ENCODE results near the gene MPL. TPM values are rescaled to one million over a fixed set of nuclear protein-coding genes. Genes with fewer than 3 reads are reported as not detected.

Gene MPL
- total RNA-seq, 2 donors from 2014 or later, result 0.94 to 16.6 TPM

DNA sequence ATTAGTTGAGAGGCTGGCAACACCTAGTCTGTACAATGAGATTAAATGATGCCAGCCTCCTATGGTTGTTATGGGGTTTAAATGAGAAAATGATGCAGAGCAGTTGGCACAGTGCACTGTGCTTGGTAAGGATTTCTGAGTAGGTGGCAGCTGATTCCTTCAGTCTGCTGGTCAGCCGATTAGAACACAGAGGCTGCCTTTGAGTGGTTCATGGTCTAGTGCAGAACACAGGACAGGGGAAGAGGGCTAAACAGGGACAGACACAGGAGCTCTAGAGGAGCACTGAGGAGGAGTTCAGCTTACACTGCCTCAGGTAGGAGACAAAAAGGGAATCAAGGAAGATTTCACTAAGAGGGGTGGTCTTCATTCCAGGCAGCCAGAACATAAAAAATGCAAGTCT lies 35.4 kb upstream of the MPL start:
- DNase-seq (no peak), ATAC-seq (no peak)
- Mint-ChIP-seq H3K4me3 (no peak overlapping the region), H3K4me1 (peaks cover 7% of the 10 kb centered on the region), H3K27me3 (peaks cover 25% of the 10 kb centered on the region), H3K27ac (peak overlapping the region; percentile 21), H3K36me3 (ENCODE audit: low read depth) (peaks cover 8% of the 10 kb centered on the region)
- H3K9me3 ChIP-seq (ENCODE audit: control insufficient read depth, low read length, poor library complexity, severe bottlenecking), result no peaks in the 10 kb centered on the region

- peaks cover 31% of the 10 kb centered on the region for H3K27me3 Mint-ChIP-seq
- H3K36me3 Mint-ChIP-seq (ENCODE audit: low read depth), result peaks cover 8% of the 10 kb centered on the region
- no peaks in the 10 kb centered on the region for H3K9me3 ChIP-seq (ENCODE audit: control insufficient read depth, low read length, poor library complexity, severe bottlenecking)
- peaks cover 7% of the 10 kb centered on the region for H3K4me1 Mint-ChIP-seq
- ATAC-seq, result no peak
- no peak overlapping the region for H3K27ac Mint-ChIP-seq
- DNase-seq, result no peak
- H3K4me3 Mint-ChIP-seq, result no peak overlapping the region
Measured at GRCh38 chr1:43302721-43303470, 34.7 kb upstream of the MPL start.

DNA sequence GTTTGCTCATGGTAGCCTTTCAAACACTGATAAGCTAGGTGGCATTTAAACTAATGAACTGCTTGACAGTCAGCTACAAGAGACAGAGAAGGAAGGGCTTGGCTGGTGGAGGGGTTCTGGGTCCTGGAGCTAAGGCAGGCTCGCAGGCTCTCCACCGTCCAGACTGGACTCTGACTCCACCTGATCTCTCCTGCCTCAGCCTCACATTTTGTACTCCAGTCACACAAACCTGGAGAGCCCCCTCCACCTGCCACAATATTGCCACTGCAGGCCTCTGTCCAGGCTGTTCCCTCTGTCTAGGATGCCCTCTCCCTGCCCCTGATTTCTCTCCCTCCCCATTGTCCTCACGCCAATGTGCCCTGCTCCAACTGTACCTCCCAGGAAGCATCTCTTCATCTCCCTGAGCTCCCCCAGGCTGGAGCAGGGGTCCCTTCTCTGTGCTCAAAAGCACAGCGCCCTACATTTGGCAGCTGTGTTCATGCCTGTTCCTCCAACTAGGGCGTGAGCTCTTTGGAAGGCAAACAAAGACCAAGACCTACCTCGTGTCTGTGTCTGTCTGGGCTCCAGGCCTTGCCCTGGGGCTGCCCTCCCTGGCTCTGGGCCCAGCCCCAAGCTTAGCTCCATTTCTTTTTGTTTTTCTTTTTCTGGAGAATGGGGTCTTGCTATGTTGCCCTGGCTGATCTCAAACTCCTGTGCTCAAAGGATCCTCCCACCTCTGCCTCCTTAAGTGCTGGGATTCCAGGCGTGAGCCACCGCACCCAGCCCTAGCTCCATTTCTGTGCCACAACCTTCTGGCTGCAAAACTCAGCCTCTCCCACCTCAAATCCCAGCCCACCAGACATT lies 33.9 kb upstream of the MPL start:
- H3K4me1 Mint-ChIP-seq, result peaks cover 7% of the 10 kb centered on the region
- H3K9me3 ChIP-seq (ENCODE audit: control insufficient read depth, low read length, poor library complexity, severe bottlenecking), result no peaks in the 10 kb centered on the region
- DNase-seq (no peak), ATAC-seq (no peak)
- H3K4me3 Mint-ChIP-seq, result no peak overlapping the region
- peaks cover 8% of the 10 kb centered on the region for H3K36me3 Mint-ChIP-seq (ENCODE audit: low read depth)
- H3K27ac Mint-ChIP-seq, result no peak overlapping the region
- peaks cover 38% of the 10 kb centered on the region for H3K27me3 Mint-ChIP-seq

DNA sequence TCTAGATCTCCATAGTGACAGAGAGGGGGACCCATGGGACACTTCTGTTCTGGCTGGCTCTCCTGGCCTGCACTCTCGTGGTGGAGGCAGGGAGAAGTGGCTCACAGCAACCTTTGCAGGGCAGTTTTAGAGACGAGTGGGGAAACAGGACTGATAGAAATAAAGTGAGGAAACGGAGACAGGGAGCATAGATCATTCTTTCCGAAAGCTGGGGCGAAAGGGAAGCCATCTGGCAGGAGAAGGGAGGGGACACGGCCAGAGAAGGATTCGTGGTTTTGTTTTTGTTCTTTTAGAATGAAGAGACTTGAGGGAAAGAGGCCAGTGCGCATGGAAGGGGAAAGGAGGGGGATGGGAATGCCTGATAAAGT lies 33.3 kb upstream of the MPL start:
- Mint-ChIP-seq H3K27me3 (peaks cover 38% of the 10 kb centered on the region), H3K4me1 (peaks cover 7% of the 10 kb centered on the region), H3K36me3 (ENCODE audit: low read depth) (peaks cover 8% of the 10 kb centered on the region), H3K4me3 (no peak overlapping the region), H3K27ac (no peak overlapping the region)
- no peaks in the 10 kb centered on the region for H3K9me3 ChIP-seq (ENCODE audit: control insufficient read depth, low read length, poor library complexity, severe bottlenecking)
- ATAC-seq (no peak), DNase-seq (no peak)

DNA sequence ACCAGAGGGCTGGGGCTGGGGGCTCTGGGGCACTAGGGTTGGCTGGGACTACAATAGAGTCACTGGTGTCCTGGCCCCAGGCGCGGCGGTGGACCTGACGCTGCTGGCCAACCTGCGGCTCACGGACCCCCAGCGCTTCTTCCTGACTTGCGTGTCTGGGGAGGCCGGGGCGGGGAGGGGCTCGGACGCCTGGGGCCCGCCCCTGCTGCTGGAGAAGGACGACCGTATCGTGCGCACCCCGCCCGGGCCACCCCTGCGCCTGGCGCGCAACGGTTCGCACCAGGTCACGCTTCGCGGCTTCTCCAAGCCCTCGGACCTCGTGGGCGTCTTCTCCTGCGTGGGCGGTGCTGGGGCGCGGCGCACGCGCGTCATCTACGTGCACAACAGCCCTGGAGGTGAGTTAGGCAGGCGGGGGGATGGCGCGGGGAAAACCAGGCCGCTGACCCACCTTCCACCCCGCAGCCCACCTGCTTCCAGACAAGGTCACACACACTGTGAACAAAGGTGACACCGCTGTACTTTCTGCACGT lies 32.8 kb upstream of the MPL start:
- Mint-ChIP-seq H3K27ac (no peak overlapping the region), H3K4me3 (no peak overlapping the region), H3K4me1 (peaks cover 7% of the 10 kb centered on the region), H3K27me3 (peaks cover 38% of the 10 kb centered on the region), H3K36me3 (ENCODE audit: low read depth) (peaks cover 8% of the 10 kb centered on the region)
- H3K9me3 ChIP-seq (ENCODE audit: control insufficient read depth, low read length, poor library complexity, severe bottlenecking), result no peaks in the 10 kb centered on the region
- no peak for ATAC-seq
- no peak for DNase-seq

GRCh38 chr1:43305461-43305860 lies 32.2 kb upstream of the MPL start:
- Mint-ChIP-seq H3K36me3 (ENCODE audit: low read depth) (peaks cover 8% of the 10 kb centered on the region), H3K27ac (no peak overlapping the region), H3K27me3 (peaks cover 38% of the 10 kb centered on the region), H3K4me1 (peaks cover 13% of the 10 kb centered on the region), H3K4me3 (no peak overlapping the region)
- no peak for ATAC-seq
- H3K9me3 ChIP-seq (ENCODE audit: control insufficient read depth, low read length, poor library complexity, severe bottlenecking), result no peaks in the 10 kb centered on the region
- no peak for DNase-seq

- peaks cover 8% of the 10 kb centered on the region for H3K36me3 Mint-ChIP-seq (ENCODE audit: low read depth)
- no peak for DNase-seq
- H3K27ac Mint-ChIP-seq, result no peak overlapping the region
Measured at GRCh38 chr1:43305926-43306687, 31.5 kb upstream of the MPL start.

DNA sequence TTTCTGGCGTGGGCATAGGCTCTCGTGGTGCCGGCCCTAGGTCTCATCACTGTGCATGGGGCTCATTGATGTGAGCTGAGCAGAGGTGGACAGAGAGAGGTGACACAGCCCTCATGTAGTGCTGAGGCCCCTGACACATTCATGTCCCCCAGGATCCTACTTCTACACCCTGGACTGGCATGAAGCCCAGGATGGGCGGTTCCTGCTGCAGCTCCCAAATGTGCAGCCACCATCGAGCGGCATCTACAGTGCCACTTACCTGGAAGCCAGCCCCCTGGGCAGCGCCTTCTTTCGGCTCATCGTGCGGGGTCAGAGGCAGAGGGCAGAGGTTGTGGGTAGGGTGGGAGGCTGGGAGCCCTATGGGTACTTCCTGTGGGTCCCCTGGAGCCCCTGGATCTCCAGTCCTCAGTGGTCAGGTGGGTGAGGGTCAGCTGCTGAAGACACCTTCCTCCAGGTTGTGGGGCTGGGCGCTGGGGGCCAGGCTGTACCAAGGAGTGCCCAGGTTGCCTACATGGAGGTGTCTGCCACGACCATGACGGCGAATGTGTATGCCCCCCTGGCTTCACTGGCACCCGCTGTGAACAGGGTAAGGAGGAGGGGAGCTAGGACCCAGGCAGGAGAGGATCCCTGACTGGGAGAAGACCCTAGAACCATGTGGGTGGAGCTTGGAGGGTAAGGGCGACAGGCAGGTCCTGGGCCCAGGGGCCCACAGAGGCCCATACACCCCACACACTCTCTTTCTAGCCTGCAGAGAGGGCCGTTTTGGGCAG lies 30.7 kb upstream of the MPL start:
- DNase-seq (no peak), ATAC-seq (no peak)
- Mint-ChIP-seq H3K4me1 (peaks cover 14% of the 10 kb centered on the region), H3K27me3 (peaks cover 38% of the 10 kb centered on the region), H3K4me3 (no peak overlapping the region), H3K27ac (no peak overlapping the region), H3K36me3 (ENCODE audit: low read depth) (peaks cover 8% of the 10 kb centered on the region)
- no peaks in the 10 kb centered on the region for H3K9me3 ChIP-seq (ENCODE audit: control insufficient read depth, low read length, poor library complexity, severe bottlenecking)

More at GRCh38 chr1:43305926-43306687, 31.5 kb upstream of the MPL start:
- peaks cover 13% of the 10 kb centered on the region for H3K4me1 Mint-ChIP-seq
- H3K9me3 ChIP-seq (ENCODE audit: control insufficient read depth, low read length, poor library complexity, severe bottlenecking), result no peaks in the 10 kb centered on the region
- H3K27me3 Mint-ChIP-seq, result peaks cover 38% of the 10 kb centered on the region
- no peak overlapping the region for H3K4me3 Mint-ChIP-seq
- ATAC-seq, result no peak

DNA sequence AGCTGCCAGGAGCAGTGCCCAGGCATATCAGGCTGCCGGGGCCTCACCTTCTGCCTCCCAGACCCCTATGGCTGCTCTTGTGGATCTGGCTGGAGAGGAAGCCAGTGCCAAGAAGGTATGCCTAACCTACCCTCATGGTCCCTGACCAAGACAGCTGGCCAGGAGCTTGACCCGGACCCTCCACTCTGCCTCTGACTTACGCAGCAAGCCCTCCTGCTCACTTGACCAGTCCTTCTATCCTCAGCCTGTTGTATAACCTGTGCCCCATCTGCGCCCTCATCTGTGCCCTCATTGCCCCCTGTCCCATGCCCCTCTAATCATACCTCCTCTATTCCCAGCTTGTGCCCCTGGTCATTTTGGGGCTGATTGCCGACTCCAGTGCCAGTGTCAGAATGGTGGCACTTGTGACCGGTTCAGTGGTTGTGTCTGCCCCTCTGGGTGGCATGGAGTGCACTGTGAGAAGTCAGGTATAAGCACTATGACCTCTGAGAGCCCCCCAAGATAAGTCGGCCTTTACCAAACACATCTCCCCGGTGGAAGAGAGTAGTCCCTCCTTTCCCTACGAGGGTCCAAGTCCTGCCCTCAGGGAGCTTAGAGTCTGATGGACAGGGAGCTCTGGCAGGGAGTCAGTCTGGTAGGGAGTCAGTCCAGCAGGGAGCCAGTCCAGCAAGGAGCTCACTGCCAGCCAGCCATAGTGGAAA lies 30.0 kb upstream of the MPL start:
- H3K27ac Mint-ChIP-seq, result peak overlapping the region; percentile 75
- DNase-seq (no peak), ATAC-seq (no peak)
- no peaks in the 10 kb centered on the region for H3K9me3 ChIP-seq (ENCODE audit: control insufficient read depth, low read length, poor library complexity, severe bottlenecking)
- H3K4me3 Mint-ChIP-seq, result no peak overlapping the region
- H3K27me3 Mint-ChIP-seq, result peaks cover 32% of the 10 kb centered on the region
- H3K36me3 Mint-ChIP-seq (ENCODE audit: low read depth), result peaks cover 6% of the 10 kb centered on the region
- peaks cover 11% of the 10 kb centered on the region for H3K4me1 Mint-ChIP-seq

DNA sequence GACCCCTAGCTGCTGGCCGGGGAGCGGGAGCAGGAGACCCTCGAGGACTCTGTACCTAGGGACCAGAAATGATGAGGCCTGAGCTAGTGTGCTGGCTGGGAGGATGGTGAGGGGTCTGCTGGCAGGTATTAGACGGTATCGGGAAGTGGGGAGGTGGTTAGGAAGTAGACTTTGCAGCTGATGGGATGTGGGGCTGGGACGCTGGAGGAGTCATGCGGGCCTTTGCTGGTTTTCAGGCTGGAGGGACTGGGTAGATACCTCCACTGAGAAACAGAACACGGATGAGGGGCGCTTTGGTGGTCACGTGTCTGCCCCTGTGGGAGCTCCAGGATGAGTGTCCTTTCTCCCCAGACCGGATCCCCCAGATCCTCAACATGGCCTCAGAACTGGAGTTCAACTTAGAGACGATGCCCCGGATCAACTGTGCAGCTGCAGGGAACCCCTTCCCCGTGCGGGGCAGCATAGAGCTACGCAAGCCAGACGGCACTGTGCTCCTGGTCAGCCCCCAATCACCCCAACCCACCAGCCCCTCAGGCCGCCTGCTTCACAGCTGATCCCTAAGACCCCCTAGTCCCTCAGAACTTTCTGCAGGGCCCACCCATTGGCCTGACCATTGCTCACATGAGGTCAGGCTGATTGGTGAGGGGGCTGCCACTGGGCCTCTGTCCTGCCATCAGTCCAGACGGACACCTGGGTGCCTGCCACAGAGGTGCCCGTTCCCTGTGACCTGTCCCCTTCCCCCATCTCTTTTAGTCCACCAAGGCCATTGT lies 28.8 kb upstream of the MPL start:
- Mint-ChIP-seq H3K36me3 (ENCODE audit: low read depth) (peaks cover 7% of the 10 kb centered on the region), H3K4me1 (peaks cover 14% of the 10 kb centered on the region), H3K4me3 (no peak overlapping the region), H3K27ac (no peak overlapping the region), H3K27me3 (peaks cover 31% of the 10 kb centered on the region)
- ATAC-seq (no peak), DNase-seq (no peak)
- H3K9me3 ChIP-seq (ENCODE audit: control insufficient read depth, low read length, poor library complexity, severe bottlenecking), result no peaks in the 10 kb centered on the region

GRCh38 chr1:43309405-43310025 lies 28.1 kb upstream of the MPL start:
- peaks cover 2% of the 10 kb centered on the region for H3K36me3 Mint-ChIP-seq (ENCODE audit: low read depth)
- H3K9me3 ChIP-seq (ENCODE audit: control insufficient read depth, low read length, poor library complexity, severe bottlenecking), result no peaks in the 10 kb centered on the region
- no peak overlapping the region for H3K4me3 Mint-ChIP-seq
- H3K27ac Mint-ChIP-seq, result no peak overlapping the region
- no peak for ATAC-seq
- peaks cover 12% of the 10 kb centered on the region for H3K4me1 Mint-ChIP-seq
- H3K27me3 Mint-ChIP-seq, result peaks cover 25% of the 10 kb centered on the region
- no peak for DNase-seq
